Epithelial cell of esophagus (primary cell): ENCODE results near the gene PALLD.

Experiments used
- DNase-seq: peaks from one replicate; pipeline ENCODE4 v3.0.0; 2010; ENCODE audit warnings: low read depth
- H3K4me3 ChIP-seq: 2 replicates; pipeline ENCODE4 v1.5.1; 2011; ENCODE audit warnings: mild to moderate bottlenecking, low read length, control low read depth
- CTCF ChIP-seq: IDR thresholded peaks from 2 replicates; pipeline ENCODE4 v1.5.1; 2011; ENCODE audit warnings: low read depth, mild to moderate bottlenecking, low read length, control low read depth, inconsistent platforms; ENCODE audit not compliant: insufficient read depth; ENCODE audit errors: missing control alignments

PALLD gene

GRCh38 chr4:168877511-168878491, 380.9 kb downstream of the PALLD start:
- DNase-seq: peak; percentile 29
- H3K4me3 ChIP-seq: peak overlapping the region; percentile 15
- TF ChIP-seq CTCF: no peak

GRCh38 chr4:168878623-168879022, 381.8 kb downstream of the PALLD start:
- TF ChIP-seq CTCF: no peak
- H3K4me3 ChIP-seq: no peak overlapping the region
- no peak for DNase-seq

- DNase-seq: no peak
- H3K4me3 ChIP-seq: no peak overlapping the region
- TF ChIP-seq CTCF: no peak
Measured at GRCh38 chr4:168879188-168879587, 382.3 kb downstream of the PALLD start.

GRCh38 chr4:168880072-168880675, 383.3 kb downstream of the PALLD start:
- no peak for TF ChIP-seq CTCF
- H3K4me3 ChIP-seq: no peak overlapping the region
- no peak for DNase-seq

- H3K4me3 ChIP-seq: no peak overlapping the region
- TF ChIP-seq CTCF: no peak
- no peak for DNase-seq
Measured at GRCh38 chr4:168880811-168881595, 384.2 kb downstream of the PALLD start.

GRCh38 chr4:168881781-168882420, 385.0 kb downstream of the PALLD start:
- H3K4me3 ChIP-seq: no peak overlapping the region
- no peak for TF ChIP-seq CTCF
- peak; percentile 67 for DNase-seq
